ENCODE measurements around the gene USPL1.
"Not testable (repeated sequence)": the region's sequence is repeated elsewhere in the genome, so short reads cannot be mapped to it uniquely, and the experiment has no call there.

USPL1 gene

GRCh38 chr13:30617315-30618185 is at the start of gene USPL1:
USPL1 (plus strand) TSS chr13:30617920; CDS start chr13:30621141, 3,221 bp downstream.
- DNase-seq (ENCODE audit: low read depth in 2 of 2, low spot score in 1 of 2), result peak; percentile 98 to 99

GRCh38 chr13:30569901-30570576 is 47.7 kb upstream of the USPL1 start:
- no peak for DNase-seq (ENCODE audit: low read depth in 2 of 2, low spot score in 1 of 2)

- no peak for DNase-seq (ENCODE audit: low read depth in 2 of 2, low spot score in 1 of 2)
Measured at GRCh38 chr13:30570691-30571090, 47.0 kb upstream of the USPL1 start.

- DNase-seq (ENCODE audit: low read depth in 2 of 2, low spot score in 1 of 2), result no peak
Measured at GRCh38 chr13:30572859-30573275, 44.9 kb upstream of the USPL1 start.

GRCh38 chr13:30576528-30576927 is 41.2 kb upstream of the USPL1 start:
- peak in 1 of 2 donors; percentile 10 for DNase-seq (ENCODE audit: low read depth in 2 of 2, low spot score in 1 of 2)

GRCh38 chr13:30577401-30577852 is 40.3 kb upstream of the USPL1 start:
- DNase-seq (ENCODE audit: low read depth in 2 of 2, low spot score in 1 of 2), result peak in 1 of 2 donors; percentile 8

- DNase-seq (ENCODE audit: low read depth in 2 of 2, low spot score in 1 of 2), result no peak
Measured at GRCh38 chr13:30580852-30581502, 36.7 kb upstream of the USPL1 start.

- no peak for DNase-seq (ENCODE audit: low read depth in 2 of 2, low spot score in 1 of 2)
Measured at GRCh38 chr13:30581582-30581981, 36.1 kb upstream of the USPL1 start.

- no peak for DNase-seq (ENCODE audit: low read depth in 2 of 2, low spot score in 1 of 2)
Measured at GRCh38 chr13:30584051-30584731, 33.5 kb upstream of the USPL1 start.

- DNase-seq (ENCODE audit: low read depth in 2 of 2, low spot score in 1 of 2), result no peak
Measured at GRCh38 chr13:30585748-30586262, 31.9 kb upstream of the USPL1 start.

GRCh38 chr13:30587231-30587630 is 30.5 kb upstream of the USPL1 start:
- DNase-seq (ENCODE audit: low read depth in 2 of 2, low spot score in 1 of 2), result no peak

GRCh38 chr13:30587739-30588138 is 30.0 kb upstream of the USPL1 start:
- DNase-seq (ENCODE audit: low read depth in 2 of 2, low spot score in 1 of 2), result no peak

- DNase-seq (ENCODE audit: low read depth in 2 of 2, low spot score in 1 of 2), result no peak
Measured at GRCh38 chr13:30593001-30593400, 24.7 kb upstream of the USPL1 start.

GRCh38 chr13:30600496-30600895 is 17.2 kb upstream of the USPL1 start:
- no peak for DNase-seq (ENCODE audit: low read depth in 2 of 2, low spot score in 1 of 2)

GRCh38 chr13:30601836-30602235 is 15.9 kb upstream of the USPL1 start:
- DNase-seq (ENCODE audit: low read depth in 2 of 2, low spot score in 1 of 2), result no peak

- no peak for DNase-seq (ENCODE audit: low read depth in 2 of 2, low spot score in 1 of 2)
Measured at GRCh38 chr13:30605052-30605451, 12.7 kb upstream of the USPL1 start.

- not testable (repeated sequence) for DNase-seq (ENCODE audit: low read depth in 2 of 2, low spot score in 1 of 2)
Measured at GRCh38 chr13:30607186-30607585, 10.5 kb upstream of the USPL1 start.

GRCh38 chr13:30607908-30608307 is 9.8 kb upstream of the USPL1 start:
- peak; percentile 28 to 38 for DNase-seq (ENCODE audit: low read depth in 2 of 2, low spot score in 1 of 2)

- no peak for DNase-seq (ENCODE audit: low read depth in 2 of 2, low spot score in 1 of 2)
Measured at GRCh38 chr13:30608364-30608763, 9.4 kb upstream of the USPL1 start.

GRCh38 chr13:30610311-30610710 is 7.4 kb upstream of the USPL1 start:
- DNase-seq (ENCODE audit: low read depth in 2 of 2, low spot score in 1 of 2), result no peak

GRCh38 chr13:30615481-30615865 is 2.2 kb upstream of the USPL1 start:
- no peak for DNase-seq (ENCODE audit: low read depth in 2 of 2, low spot score in 1 of 2)

Data from stimulated activated CD8-positive, alpha-beta memory T cell treated with anti-CD3 and anti-CD28 coated beads, Interleukin-4, amount 100 ng/mL, for 1 hour (primary cell).